ENCODE data around the gene ARID1B.

GRCh38 chr6:157161912-157162311 lies 384.7 kb downstream of the ARID1B start:
- TF ChIP-seq ZNF423 (tag by site-specific recombination; IDR thresholded peaks at IDR 0.05) (no peak), ZBTB48 (tag by site-specific recombination; IDR thresholded peaks at IDR 0.05) (no peak), ZSCAN23 (tag by site-specific recombination; IDR thresholded peaks at IDR 0.05) (no peak), ZNF140 (tag by site-specific recombination; IDR thresholded peaks at IDR 0.05) (no peak), ZNF707 (tag by site-specific recombination; IDR thresholded peaks at IDR 0.05) (no peak), ZBTB11 (tag by site-specific recombination; conservative IDR thresholded peaks at IDR 0.05; ENCODE audit: low read depth) (no peak), ZFP41 (tag by site-specific recombination; IDR thresholded peaks at IDR 0.05; ENCODE audit: borderline replicate concordance) (no peak), CTCF (tag by site-specific recombination; IDR thresholded peaks at IDR 0.05) (no peak)

All from HEK293 (cell line).